Left cardiac atrium (tissue), 4 donors: Measurements from ENCODE around the gene LIMK2. TPM values are rescaled to one million over a fixed set of nuclear protein-coding genes. Genes with fewer than 3 reads are reported as not detected.
"Not testable (repeated sequence)": the region's sequence is repeated elsewhere in the genome, so short reads cannot be mapped to it uniquely, and the experiment has no call there.

Source experiments
- ATAC-seq, 2 donors: fragments of 200-7000 bp; cut with Tn5 transposase; one replicate each; pipeline ENCODE4 v1.9.1; 2020; ENCODE audit warnings: mild to moderate bottlenecking in 2 of 2, moderate library complexity in 2 of 2
- DNase-seq: peaks from one replicate; pipeline ENCODE4 v3.0.0-alpha.2; 2020
- intact Hi-C, 2 donors: fragments of 100-400 bp; cut with DNase I; formaldehyde crosslinking; loops; one replicate each; pipeline versions ENCODE4 v1.14.1 to v1.15.1; 2022 to 2023
- total RNA-seq, 2 donors: library from RNA; stranded (reverse); fragmentation: NEBNext Ultra II Directional; extraction: Animal tissue kit (Norgen Biotek cat#: 25700); gene quantifications; one replicate each; pipeline ENCODE4 v1.2.1, GENCODE V29; 2021
- donor health status: DM: no; HTN: yes; CAD: no.
- donor health status: DM: no; HTN: yes; CAD: no; lungs with severe emphysema.
- donor health status: DM: yes; HTN: yes; CAD: no.
- donor health status: Dilated cardiomyopathy.

Gene LIMK2
- total RNA-seq, 2 donors from 2014 or later = 10.2 to 18.5 TPM

GRCh38 chr22:31305194-31305593, 93.1 kb downstream of the LIMK2 start:
- intact Hi-C loops = no loop called here
- no peak for DNase-seq
- no peak for ATAC-seq

GRCh38 chr22:31308181-31308580, 96.1 kb downstream of the LIMK2 start:
- ATAC-seq = no peak
- intact Hi-C loops = no loop called here
- no peak for DNase-seq

DNA sequence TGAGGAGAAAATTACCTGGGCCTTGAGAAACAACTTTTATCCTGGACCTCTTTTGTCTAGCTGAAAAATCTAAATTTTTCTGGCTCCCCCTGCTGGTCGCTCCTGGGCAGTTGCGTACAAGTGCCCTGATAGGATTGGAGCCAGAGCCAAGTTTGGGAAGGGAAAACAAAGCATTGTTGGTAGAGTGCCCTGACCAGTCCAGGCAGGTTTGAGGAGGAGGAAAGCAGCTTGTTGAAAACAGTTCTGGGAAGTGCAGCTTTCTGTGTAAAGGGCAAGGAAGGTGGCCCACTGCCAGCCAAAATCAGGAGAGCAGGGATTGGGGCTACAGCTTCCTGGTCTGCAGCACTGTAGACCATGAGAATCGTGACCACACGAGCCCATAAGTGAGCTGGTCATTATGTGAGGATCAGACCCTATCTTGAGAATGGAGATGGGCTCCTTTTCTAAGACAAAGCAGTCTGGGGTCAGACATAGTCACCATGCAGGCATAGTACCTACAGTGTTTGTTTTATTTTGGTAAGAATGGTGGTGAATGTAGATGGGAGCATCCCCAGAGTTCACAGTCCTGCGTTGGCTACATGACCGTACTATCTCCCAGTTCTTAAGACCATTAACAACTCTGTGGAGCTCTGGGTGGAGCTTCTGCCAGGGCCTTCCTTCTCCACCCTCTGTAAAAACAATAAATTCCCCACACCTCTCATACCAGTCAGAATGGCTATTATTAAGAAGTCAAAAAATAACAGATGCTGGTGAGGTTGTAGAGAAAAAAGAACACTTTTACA, 101.5 kb downstream of the LIMK2 start:
- DNase-seq (peak; percentile 65), ATAC-seq (peak; percentile 95 to 96)
- intact Hi-C loops = no loop called here

- DNase-seq, ATAC-seq, intact Hi-C loops: not testable (repeated sequence)
Observed at GRCh38 chr22:31314220-31314619, 102.1 kb downstream of the LIMK2 start.

DNA sequence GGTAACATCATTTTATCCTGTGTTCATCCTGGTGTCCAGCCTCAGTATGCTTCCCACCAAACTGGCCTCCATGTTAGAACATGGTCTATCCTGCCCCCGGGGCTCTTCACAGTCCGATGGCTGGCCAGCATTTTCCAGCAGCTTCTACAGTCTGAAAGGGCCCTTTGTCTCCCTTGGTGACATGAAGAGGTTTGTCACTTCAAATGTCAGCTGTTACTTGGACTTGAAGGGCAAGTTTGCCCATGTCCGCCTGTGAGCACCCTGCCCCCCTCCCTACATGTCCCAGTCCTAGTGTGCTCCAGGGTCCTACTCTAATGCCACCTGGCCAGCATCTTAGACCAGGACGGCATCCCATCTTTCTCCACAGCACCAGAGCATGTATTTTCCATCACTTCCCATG, 109.3 kb downstream of the LIMK2 start:
- DNase-seq (no peak), ATAC-seq (no peak)
- intact Hi-C loops = no loop called here

DNA sequence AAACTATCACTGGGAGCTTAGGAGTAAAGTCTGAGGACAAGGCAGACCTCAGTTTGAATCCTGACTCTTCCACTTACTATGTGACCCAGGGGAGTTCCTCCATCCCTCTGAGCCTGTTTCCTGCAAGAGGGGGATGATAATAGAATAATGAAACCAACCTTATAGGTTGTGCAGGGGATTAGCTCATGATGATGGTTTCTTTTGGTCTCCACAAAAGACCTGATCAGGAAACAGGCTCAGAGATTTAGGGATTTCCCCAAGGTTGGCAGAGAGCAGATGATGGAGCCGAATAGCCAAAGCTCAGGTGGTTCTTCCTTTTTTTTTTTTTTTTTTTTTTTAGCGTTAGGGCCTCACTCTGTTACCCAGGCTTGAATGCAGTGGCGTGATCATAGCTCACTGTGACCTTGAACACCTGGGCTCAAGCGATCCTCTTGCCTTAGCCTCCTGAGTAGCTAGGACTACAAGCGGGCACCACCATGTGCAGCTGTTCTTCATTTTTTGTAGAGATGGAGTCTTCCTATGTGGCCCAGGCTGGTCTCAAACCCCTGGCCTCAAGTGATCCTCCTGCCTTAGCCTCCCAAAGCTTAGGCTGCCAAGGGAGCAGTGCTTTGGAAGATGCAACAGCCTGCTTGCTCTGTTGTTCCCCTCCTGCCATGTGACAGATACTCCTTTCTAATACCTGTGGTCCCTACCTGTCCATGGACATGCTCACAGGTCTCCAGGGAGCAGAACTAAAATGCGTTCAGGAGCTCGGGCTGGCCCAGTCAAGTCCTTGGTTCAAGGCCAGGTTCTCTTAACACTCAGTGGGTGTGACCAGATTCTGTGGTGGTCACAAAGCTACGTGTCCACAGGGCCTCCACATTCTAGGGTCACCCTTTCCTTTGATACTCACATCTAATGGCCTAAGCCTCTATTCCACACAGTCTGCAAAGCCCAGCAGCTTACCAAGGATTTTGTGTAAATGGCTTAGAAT, 111.8 kb downstream of the LIMK2 start:
- intact Hi-C loops = no loop called here
- ATAC-seq = no peak

GRCh38 chr22:31326877-31327276, 114.8 kb downstream of the LIMK2 start:
- intact Hi-C loops = no loop called here
- ATAC-seq (no peak), DNase-seq (no peak)

More for the DNA sequence above, 111.8 kb downstream of the LIMK2 start:
- no peak for DNase-seq

DNA sequence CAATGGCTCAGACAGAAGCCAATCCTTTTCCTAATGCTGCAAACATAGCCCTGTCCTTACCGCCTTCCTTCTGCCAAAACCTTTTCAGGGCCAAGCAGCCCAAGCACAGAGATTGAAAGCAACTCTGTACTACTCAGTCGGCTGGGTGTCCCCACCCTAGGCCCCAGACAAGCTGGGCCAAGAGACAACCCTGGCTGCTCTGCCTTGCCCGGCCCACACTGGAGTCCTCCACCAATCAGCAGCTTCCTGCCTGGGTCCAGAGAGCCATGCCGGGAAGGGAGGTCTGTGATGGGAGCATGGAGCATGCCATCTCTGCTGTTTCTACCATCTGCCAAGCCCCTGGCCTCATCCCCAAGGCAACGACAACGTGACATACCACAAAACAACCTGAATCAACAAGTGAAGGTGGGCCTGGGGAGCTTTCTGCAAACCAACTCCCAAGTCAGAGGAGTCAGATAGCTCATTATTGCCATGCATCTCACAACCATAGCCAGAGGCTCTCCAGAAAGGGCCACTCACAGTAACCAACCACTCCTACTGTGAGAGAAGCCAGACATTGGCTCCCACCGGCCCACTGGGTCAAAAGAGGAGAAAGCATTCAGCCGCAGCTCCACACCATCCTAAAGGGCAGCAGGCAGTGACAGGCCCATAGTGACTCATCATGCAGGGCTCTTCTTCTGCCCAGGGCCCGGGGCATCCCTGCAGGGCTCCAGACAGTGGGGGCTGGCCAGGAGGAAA, 115.9 kb downstream of the LIMK2 start:
- peak; percentile 51 to 71 for ATAC-seq
- no peak for DNase-seq
- intact Hi-C loops = no loop called here

DNA sequence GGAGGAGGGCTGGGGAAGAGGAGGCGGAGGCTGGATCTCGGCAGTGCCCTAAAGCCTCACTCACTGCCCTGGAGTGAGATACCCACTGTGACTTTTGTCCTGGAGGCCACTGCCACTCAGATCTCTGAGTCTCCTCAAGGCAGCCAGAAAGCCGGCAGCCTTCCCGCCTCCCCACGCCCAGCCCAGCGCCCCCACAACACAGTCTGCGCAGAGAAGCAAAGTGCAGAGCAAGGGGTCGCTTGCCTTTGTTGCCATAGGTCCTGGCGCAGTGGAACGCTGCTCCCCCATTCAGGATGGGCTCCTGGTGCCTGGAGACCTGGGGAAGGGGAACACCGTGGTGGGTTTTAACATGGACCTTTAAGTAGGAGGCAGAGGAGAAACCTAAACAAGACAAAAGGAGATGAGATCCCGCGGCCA, 116.5 kb downstream of the LIMK2 start:
- intact Hi-C loops = no loop called here
- DNase-seq (no peak), ATAC-seq (no peak)

- intact Hi-C loops = no loop called here
- ATAC-seq (no peak), DNase-seq (no peak)
Observed at GRCh38 chr22:31329029-31329428, 116.9 kb downstream of the LIMK2 start.

Other genes with a start within 250 kb of the LIMK2 start
- gene MORC2, start 243.5 kb upstream of the LIMK2 start, total RNA-seq = 10 to 100 TPM; 19.2 to 24.1 TPM
- 10 to 100 TPM; 37.7 to 51.3 TPM for gene TUG1, start 243.0 kb upstream of the LIMK2 start, total RNA-seq
- gene SMTN, start 131.0 kb upstream of the LIMK2 start, total RNA-seq = 100 to 1,000 TPM; 142 to 150 TPM
- 100 to 1,000 TPM; 118 to 145 TPM for gene SELENOM, start 104.7 kb upstream of the LIMK2 start, total RNA-seq
- 10 to 100 TPM; 13.3 to 26.4 TPM for gene INPP5J, start 89.3 kb upstream of the LIMK2 start, total RNA-seq
- gene PLA2G3, start 71.8 kb upstream of the LIMK2 start, total RNA-seq = not detected
- 10 to 100 TPM; 20.2 to 24.4 TPM for gene RNF185, start 52.1 kb upstream of the LIMK2 start, total RNA-seq
- gene PIK3IP1, start 80.2 kb downstream of the LIMK2 start, total RNA-seq = 10 to 100 TPM in 1 of 2 donors, 1 to 10 TPM in 1; 5.2 to 15.6 TPM
- 10 to 100 TPM; 11.5 to 12.3 TPM for gene PATZ1, start 134.0 kb downstream of the LIMK2 start, total RNA-seq
- 10 to 100 TPM; 52.1 to 61.4 TPM for gene DRG1, start 187.3 kb downstream of the LIMK2 start, total RNA-seq